Neural cell (in vitro differentiated cells): Measurements from ENCODE around the gene KCNJ12. TPM values are rescaled to one million over a fixed set of nuclear protein-coding genes. Genes with fewer than 3 reads are reported as not detected.

Experiments
- H2AFZ ChIP-seq: fragments of 200-600, 300-800 bp; sonication (generic), shearing (Covaris generic); 2 replicates; pipeline ENCODE4 v1.6.0; 2014; ENCODE audit warnings: low read depth, mild to moderate bottlenecking, antibody characterized with exemption, low read length, moderate library complexity
- H3F3A ChIP-seq: fragments of 200-600 bp; shearing (Covaris generic); 2 replicates; pipeline ENCODE4 v1.6.1; 2016; ENCODE audit warnings: mild to moderate bottlenecking, moderate library complexity, mixed read lengths, antibody characterized with exemption, low read length; ENCODE audit not compliant: insufficient read depth, poor library complexity, severe bottlenecking
- H3K27ac ChIP-seq: fragments of 200-600, 300-800 bp; sonication (generic), shearing (Covaris generic); 2 replicates; pipeline ENCODE4 v1.5.1; 2014; ENCODE audit warnings: mild to moderate bottlenecking, low read length, moderate library complexity
- H3K27me3 ChIP-seq: fragments of 300-800, 200-600 bp; sonication (generic), shearing (Covaris generic); 2 replicates; pipeline ENCODE4 v1.6.0; 2014; ENCODE audit warnings: mild to moderate bottlenecking, low read depth, low read length, moderate library complexity; ENCODE audit not compliant: insufficient read depth
- H3K36me3 ChIP-seq: fragments of 300-800, 200-600 bp; sonication (generic), shearing (Covaris generic); 2 replicates; pipeline ENCODE4 v1.5.1; 2014; ENCODE audit warnings: mild to moderate bottlenecking, antibody characterized with exemption, low read length, moderate library complexity; ENCODE audit not compliant: insufficient read depth
- H3K4me2 ChIP-seq: fragments of 300-800, 200-600 bp; sonication (generic), shearing (Covaris generic); 2 replicates; pipeline ENCODE4 v1.6.0; 2014; ENCODE audit warnings: mild to moderate bottlenecking, low read length
- H3K4me3 ChIP-seq: fragments of 300-800, 200-600 bp; sonication (generic), shearing (Covaris generic); 2 replicates; pipeline ENCODE4 v1.5.1; 2014; ENCODE audit warnings: mild to moderate bottlenecking, low read length, moderate library complexity
- H3K79me2 ChIP-seq: fragments of 200-600 bp; shearing (Covaris generic); replicated peaks from 2 replicates; pipeline ENCODE4 v1.6.0; 2014; ENCODE audit warnings: mild to moderate bottlenecking, low read length, moderate library complexity; ENCODE audit not compliant: insufficient read depth
- H3K9ac ChIP-seq: fragments of 300-800, 200-600 bp; sonication (generic), shearing (Covaris generic); 2 replicates; pipeline ENCODE4 v1.6.1; 2016; ENCODE audit warnings: mild to moderate bottlenecking, low read length, mixed read lengths
- H3K9me2 ChIP-seq: fragments of 200-600 bp; shearing (Covaris generic); 2 replicates; pipeline ENCODE4 v1.6.1; 2016; ENCODE audit warnings: mild to moderate bottlenecking, low read length, mixed read lengths; ENCODE audit not compliant: insufficient read depth
- H3K9me3 ChIP-seq: fragments of 200-600, 300-800 bp; sonication (generic), shearing (Covaris generic); 2 replicates; pipeline ENCODE4 v1.6.1; 2016; ENCODE audit warnings: mild to moderate bottlenecking, mixed run types, low read length, moderate library complexity, mixed read lengths
- H4K20me1 ChIP-seq: fragments of 200-600 bp; shearing (Covaris generic); 2 replicates; pipeline ENCODE4 v1.6.1; 2016; ENCODE audit warnings: mild to moderate bottlenecking, mixed run types; ENCODE audit not compliant: insufficient read depth
- EP300 ChIP-seq: fragments of 450-650 bp; conservative IDR thresholded peaks from 2 replicates; pipeline ENCODE4 v1.6.1; 2014; ENCODE audit warnings: antibody characterized with exemption, mild to moderate bottlenecking, moderate library complexity; ENCODE audit not compliant: poor library complexity, severe bottlenecking
- EZH2 ChIP-seq: fragments of 200-600, 300-800 bp; shearing (Covaris generic), sonication (generic); IDR thresholded peaks from 2 replicates; pipeline ENCODE4 v1.6.1; 2014; ENCODE audit warnings: antibody characterized with exemption, low read length, borderline replicate concordance, mild to moderate bottlenecking; ENCODE audit not compliant: insufficient read depth, poor library complexity, severe bottlenecking
- MXI1 ChIP-seq: fragments of 450-650 bp; conservative IDR thresholded peaks from 2 replicates; pipeline ENCODE4 v1.6.1; 2014; ENCODE audit warnings: antibody characterized with exemption, mild to moderate bottlenecking; ENCODE audit not compliant: poor library complexity, severe bottlenecking
- POLR2AphosphoS5 ChIP-seq: IDR thresholded peaks from 2 replicates; pipeline ENCODE4 v1.6.1; 2012
- RAD21 ChIP-seq: fragments of 450-650 bp; conservative IDR thresholded peaks from 2 replicates; pipeline ENCODE4 v1.6.1; 2014; ENCODE audit warnings: antibody characterized with exemption, mild to moderate bottlenecking, moderate library complexity
- REST ChIP-seq: IDR thresholded peaks from 2 replicates; pipeline ENCODE4 v1.6.1; 2012; ENCODE audit warnings: borderline replicate concordance
- SMC3 ChIP-seq: fragments of 450-650 bp; conservative IDR thresholded peaks from 2 replicates; pipeline ENCODE4 v1.6.1; 2014; ENCODE audit warnings: antibody characterized with exemption, mild to moderate bottlenecking, moderate library complexity; ENCODE audit not compliant: poor library complexity
- TAF1 ChIP-seq: IDR thresholded peaks from 2 replicates; pipeline ENCODE4 v1.6.1; 2012; ENCODE audit warnings: low read depth
- polyA plus RNA-seq: library from polyadenylated mRNA; depleted of rRNA; stranded (reverse); fragments of >200 nt; gene quantifications from 2 replicates; pipeline ENCODE4 v1.2.3, GENCODE V29; 2014
- TF ChIP-seq, protein P1 (sequence below): fragments of 450-650 bp; IDR thresholded peaks from 2 replicates; pipeline ENCODE4 v1.5.1; 2014; ENCODE audit warnings: antibody characterized with exemption, mild to moderate bottlenecking, moderate library complexity; ENCODE audit not compliant: poor library complexity, severe bottlenecking

Gene KCNJ12
- polyA plus RNA-seq, 1 donor from 2014 or later = 1.3 TPM

GRCh38 chr17:21397341-21398190, 21.4 kb downstream of the KCNJ12 start:
- no peaks in the 10 kb centered on the region for H3F3A ChIP-seq
- no peaks in the 10 kb centered on the region for H3K9me2 ChIP-seq
- H3K4me3 ChIP-seq = no peak overlapping the region
- H3K79me2 ChIP-seq = no peaks in the 10 kb centered on the region
- no peak overlapping the region for H3K27ac ChIP-seq
- peak overlapping the region; percentile 12 for H3K9ac ChIP-seq
- no peak for TF ChIP-seq SMC3
- no peak for TF ChIP-seq TAF1
- TF ChIP-seq MXI1 = no peak
- no peak for TF ChIP-seq EZH2
- no peak for TF ChIP-seq EP300
- TF ChIP-seq REST = no peak
- TF ChIP-seq POLR2AphosphoS5 = no peak
- TF ChIP-seq, protein P1, sequence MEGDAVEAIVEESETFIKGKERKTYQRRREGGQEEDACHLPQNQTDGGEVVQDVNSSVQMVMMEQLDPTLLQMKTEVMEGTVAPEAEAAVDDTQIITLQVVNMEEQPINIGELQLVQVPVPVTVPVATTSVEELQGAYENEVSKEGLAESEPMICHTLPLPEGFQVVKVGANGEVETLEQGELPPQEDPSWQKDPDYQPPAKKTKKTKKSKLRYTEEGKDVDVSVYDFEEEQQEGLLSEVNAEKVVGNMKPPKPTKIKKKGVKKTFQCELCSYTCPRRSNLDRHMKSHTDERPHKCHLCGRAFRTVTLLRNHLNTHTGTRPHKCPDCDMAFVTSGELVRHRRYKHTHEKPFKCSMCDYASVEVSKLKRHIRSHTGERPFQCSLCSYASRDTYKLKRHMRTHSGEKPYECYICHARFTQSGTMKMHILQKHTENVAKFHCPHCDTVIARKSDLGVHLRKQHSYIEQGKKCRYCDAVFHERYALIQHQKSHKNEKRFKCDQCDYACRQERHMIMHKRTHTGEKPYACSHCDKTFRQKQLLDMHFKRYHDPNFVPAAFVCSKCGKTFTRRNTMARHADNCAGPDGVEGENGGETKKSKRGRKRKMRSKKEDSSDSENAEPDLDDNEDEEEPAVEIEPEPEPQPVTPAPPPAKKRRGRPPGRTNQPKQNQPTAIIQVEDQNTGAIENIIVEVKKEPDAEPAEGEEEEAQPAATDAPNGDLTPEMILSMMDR = no peak
- no peak for TF ChIP-seq RAD21
- no peaks in the 10 kb centered on the region for H4K20me1 ChIP-seq
- no peaks in the 10 kb centered on the region for H3K36me3 ChIP-seq
- H3K9me3 ChIP-seq = no peaks in the 10 kb centered on the region
- H3K27me3 ChIP-seq = no peaks in the 10 kb centered on the region
- no peak overlapping the region for H3K4me2 ChIP-seq
- H2AFZ ChIP-seq = no peak overlapping the region

GRCh38 chr17:21399474-21400186, 23.5 kb downstream of the KCNJ12 start:
- H3K9ac ChIP-seq = no peak overlapping the region
- H3K4me2 ChIP-seq = no peak overlapping the region
- no peak overlapping the region for H2AFZ ChIP-seq
- H3K79me2 ChIP-seq = no peaks in the 10 kb centered on the region
- H3F3A ChIP-seq = no peaks in the 10 kb centered on the region
- TF ChIP-seq MXI1 (no peak), RAD21 (no peak), POLR2AphosphoS5 (no peak), TAF1 (no peak), REST (no peak), EP300 (no peak), SMC3 (no peak), EZH2 (no peak)
- TF ChIP-seq, protein P1 = no peak
- H3K36me3 ChIP-seq = no peaks in the 10 kb centered on the region
- H3K27ac ChIP-seq = no peak overlapping the region
- H3K9me3 ChIP-seq = no peaks in the 10 kb centered on the region
- no peak overlapping the region for H3K4me3 ChIP-seq
- H3K9me2 ChIP-seq = no peaks in the 10 kb centered on the region
- no peaks in the 10 kb centered on the region for H3K27me3 ChIP-seq
- H4K20me1 ChIP-seq = no peaks in the 10 kb centered on the region
